GM18508 (cell line): Measurements from ENCODE around the gene SHISA5.
"Not testable (repeated sequence)": the region's sequence is repeated elsewhere in the genome, so short reads cannot be mapped to it uniquely, and the experiment has no call there.

Source experiments
- ATAC-seq: cut with Tn5 transposase; IDR thresholded peaks from one replicate; pipeline ENCODE4 v1.9.1; 2021; ENCODE audit warnings: moderate number of reproducible peaks; ENCODE audit not compliant: insufficient read depth, unreplicated experiment

The SHISA5 gene

GRCh38 chr3:48478626-48479555 is 25.1 kb downstream of the SHISA5 start:
- ATAC-seq, result no peak

GRCh38 chr3:48477959-48478520 is 25.9 kb downstream of the SHISA5 start:
- no peak for ATAC-seq

DNA sequence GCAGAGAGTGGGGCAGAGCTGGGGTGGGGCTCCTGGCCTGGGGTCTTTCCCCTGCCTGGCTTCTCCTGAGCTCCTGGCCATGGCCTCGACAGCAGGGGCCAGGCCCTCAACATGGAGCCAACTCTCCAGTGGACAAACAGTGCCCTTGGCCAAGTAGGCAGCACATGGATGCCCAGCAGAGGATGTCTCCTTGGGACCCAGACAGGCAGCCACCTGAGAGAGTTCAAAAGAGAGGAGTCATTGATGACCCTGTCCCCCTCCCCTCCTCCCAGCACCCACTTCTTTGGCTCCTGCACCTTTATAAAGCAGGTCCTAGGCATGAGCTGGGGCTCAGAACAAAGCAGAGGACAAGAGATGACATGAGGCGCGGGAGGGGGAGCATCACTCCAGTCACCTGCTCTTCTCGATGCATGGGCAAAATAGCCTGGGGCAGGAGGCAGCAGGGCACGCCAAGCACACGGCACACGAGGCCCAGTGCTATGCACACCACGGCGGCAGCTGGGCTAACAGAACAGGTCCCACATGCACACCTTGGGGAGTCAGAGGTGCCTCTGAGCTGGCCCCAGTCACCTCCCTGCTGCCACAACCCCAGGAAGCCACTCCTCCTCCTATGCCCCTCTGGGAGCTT is 27.4 kb downstream of the SHISA5 start:
- no peak for ATAC-seq

DNA sequence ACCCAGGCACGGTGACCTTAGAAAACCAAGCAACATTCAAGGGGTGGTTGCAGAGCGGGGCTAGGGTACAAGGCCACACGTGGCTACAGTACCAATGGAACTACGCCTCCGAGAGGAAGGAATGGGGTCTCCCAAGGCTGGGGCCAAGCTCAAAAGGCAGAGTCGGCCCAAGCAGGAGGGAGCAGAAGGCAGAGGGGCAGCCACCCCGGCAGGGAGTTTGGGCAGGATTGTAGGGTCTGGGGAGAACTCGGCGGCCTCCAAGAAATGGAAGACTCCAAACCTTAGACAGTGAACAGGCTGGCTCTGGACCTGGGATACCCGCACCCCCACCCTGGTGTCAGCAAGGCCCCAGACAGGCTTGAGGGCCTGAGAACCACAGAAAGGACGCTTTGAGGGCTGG is 28.8 kb downstream of the SHISA5 start:
- no peak for ATAC-seq

- no peak for ATAC-seq
Measured at GRCh38 chr3:48474619-48475018, 29.4 kb downstream of the SHISA5 start.

GRCh38 chr3:48474031-48474430 is 29.9 kb downstream of the SHISA5 start:
- not testable (repeated sequence) for ATAC-seq

DNA sequence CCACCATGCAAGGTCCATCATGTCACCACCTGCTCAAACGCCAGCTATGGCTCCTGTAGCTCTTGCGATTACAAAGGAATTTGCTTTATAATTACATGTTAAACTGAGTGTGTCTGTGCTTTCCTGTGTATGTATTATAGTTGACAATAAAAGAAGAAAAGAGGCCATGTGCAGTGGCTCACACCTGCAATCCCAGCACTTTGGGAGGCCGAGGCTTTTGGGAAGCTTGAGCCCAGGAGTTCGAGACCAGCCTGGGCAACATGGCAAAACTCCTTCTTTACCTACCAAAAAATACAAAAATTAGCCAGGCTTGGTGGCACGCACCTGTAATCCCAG is 30.4 kb downstream of the SHISA5 start:
- no peak for ATAC-seq

- peak; percentile 49 for ATAC-seq
Measured at GRCh38 chr3:48472923-48473616, 30.9 kb downstream of the SHISA5 start.

DNA sequence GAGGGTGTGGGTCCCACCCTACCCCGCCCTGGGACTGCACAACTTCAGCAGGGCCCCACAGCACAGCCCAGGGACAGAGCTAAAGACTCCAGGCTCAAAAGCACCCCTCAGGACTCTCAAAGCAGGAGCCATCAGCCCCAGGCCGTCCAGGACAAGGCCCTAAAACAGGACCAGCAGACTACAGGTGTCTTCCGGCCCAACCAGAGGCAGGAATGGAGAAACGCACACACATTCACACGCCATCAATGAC is 31.4 kb downstream of the SHISA5 start:
- peak; percentile 9 for ATAC-seq

- no peak for ATAC-seq
Measured at GRCh38 chr3:48470286-48470685, 33.7 kb downstream of the SHISA5 start.

DNA sequence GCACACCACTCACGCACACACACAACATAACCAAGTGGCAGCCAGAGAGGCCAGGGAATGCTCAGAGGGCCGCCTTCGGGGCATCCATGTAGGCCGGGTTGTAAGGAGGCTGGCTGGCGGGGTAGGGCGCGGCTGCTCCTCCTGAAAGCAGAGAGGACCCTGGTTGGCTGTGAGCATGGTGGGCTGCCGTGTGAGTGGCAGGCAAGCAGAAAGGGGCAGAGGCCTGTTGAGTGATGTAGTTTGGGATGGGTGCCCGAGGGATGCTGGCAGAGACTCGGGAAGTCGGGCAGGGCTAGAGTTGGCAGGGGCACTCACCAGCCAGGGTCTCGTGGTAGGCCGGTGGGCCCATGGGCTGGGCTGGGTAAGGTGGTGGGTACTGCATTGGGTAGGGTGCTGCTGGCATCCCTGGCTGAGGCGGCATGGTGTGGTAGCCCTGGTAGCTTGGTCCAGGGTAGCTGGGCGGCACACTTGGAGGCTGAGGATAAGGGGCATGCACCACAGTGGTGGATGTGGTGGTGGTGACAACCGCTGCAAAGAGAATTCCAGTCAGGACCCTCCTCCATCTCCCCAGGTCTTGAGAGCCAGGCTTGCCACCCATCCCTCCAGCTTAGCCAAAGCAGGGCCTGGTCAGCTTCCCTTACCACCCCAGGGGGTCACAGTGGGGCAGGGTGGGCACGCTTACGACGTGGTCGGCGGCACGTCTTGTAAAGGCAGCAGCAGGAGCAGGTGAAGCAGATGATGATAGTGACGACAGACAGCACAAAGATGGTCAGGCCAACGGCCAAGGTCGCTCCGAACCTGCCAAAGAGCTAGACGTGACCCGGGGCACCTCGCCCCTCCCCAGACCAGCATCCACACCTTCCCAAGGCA is 34.7 kb downstream of the SHISA5 start:
- no peak for ATAC-seq

- no peak for ATAC-seq
Measured at GRCh38 chr3:48468329-48468731, 35.6 kb downstream of the SHISA5 start.

DNA sequence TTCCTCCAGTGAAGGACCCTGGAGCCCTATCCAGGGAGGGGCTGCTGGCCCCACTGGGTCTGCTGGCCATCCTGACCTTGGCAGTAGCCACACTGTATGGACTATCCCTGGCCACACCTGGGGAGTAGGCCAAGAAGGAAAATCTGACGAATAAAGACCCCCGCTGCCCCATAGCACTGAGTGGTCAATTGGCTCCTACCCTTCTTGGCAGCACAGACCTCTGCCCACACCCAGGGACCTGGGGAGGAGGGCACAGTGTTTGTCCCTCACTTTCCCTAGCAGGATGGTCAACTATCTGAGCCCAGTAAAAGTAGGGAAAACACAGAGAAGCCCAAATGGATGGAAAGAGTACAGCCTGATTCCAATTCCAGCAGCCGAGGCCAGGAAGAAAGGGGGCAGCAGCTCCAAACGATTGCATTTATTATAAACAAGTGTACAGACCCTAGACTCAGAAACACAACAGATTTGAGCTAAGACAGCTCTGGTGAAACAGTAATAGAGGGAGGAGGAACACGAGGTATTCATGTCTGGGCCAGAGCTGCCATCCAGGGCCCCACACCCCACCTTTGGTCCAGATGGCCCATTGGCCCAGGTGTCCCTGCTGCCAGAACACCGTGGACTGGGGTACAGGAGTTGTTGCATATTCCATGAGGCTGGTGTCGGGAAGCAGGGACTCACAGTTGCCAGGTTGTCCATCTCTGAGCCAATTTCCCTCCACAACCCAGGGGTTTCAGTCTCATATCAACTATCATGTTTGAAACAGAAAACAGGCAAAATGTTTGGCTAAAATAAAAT is 36.3 kb downstream of the SHISA5 start:
- ATAC-seq, result no peak

DNA sequence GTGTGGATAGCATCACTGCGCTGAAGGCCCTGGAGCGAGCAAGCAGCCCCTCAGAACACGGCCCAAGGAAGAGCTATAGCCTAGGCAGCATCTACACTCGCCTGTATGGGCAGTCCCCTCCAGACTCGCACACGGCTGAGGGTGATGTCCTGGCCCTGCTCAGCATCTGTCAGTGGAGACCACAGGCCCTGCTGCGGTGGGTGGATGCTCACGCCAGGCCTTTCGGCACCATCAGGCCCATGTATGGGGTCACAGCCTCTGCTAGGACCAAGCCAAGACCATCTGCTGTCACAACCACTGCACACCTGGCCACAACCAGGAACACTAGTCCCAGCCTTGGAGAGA is 36.9 kb downstream of the SHISA5 start:
- ATAC-seq, result no peak

DNA sequence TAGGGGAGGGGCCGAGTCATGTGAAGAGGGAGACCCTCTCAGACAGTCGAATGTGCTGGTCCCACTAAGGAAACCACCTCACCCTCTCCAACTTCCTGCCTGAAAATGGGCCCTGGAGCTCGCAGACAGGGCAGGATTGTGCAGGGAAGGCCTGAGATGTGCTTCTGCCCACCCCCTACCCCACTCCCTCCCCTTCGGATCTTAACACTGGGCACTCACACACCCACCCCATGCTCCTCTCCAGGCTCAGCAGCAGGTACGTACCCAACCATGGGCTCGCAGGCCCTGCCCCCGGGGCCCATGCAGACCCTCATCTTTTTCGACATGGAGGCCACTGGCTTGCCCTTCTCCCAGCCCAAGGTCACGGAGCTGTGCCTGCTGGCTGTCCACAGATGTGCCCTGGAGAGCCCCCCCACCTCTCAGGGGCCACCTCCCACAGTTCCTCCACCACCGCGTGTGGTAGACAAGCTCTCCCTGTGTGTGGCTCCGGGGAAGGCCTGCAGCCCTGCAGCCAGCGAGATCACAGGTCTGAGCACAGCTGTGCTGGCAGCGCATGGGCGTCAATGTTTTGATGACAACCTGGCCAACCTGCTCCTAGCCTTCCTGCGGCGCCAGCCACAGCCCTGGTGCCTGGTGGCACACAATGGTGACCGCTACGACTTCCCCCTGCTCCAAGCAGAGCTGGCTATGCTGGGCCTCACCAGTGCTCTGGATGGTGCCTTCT is 37.4 kb downstream of the SHISA5 start:
- no peak for ATAC-seq

DNA sequence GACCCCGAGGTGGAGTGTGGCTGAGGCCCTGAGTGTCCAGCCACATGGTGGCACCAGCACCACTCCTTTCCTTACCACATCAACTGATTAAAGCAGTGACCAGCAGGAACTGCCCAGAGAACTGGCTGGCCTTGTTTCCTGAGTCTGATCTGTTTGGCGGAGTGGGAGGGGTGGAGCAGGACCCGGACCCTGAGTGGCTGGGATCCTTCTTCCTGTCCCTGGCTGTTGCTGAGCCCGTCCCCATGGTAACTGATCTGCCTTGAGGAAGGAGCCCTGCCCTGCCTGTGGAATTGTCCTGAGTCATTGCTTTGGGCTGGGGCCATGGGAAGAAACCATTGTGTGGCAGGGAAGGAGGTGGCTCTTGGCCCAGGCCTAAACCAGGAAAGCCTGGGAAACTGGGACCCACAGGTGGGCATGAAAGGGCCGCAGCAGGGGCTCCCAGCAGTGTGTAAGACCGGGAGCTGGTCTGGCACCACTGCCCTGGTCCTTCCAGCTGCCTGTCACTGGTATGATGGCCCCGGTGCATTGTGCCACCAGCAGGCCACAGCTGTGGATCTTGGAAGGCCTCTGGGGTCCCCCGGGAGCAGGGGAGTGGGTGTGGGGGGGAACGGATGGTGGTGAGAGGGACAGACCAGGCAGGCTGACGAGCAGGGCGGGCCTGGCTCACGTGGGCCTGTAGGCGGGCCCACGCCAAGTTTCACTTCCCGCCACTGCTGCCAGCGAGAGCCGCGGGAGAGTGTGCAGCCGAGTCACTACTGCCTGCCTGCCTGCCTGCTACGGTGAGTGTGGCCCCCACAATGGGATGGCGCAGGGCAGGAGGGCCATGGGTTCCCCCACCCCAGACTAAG is 38.2 kb downstream of the SHISA5 start:
- ATAC-seq, result no peak

GRCh38 chr3:48465237-48465530 is 38.8 kb downstream of the SHISA5 start:
- ATAC-seq, result no peak

DNA sequence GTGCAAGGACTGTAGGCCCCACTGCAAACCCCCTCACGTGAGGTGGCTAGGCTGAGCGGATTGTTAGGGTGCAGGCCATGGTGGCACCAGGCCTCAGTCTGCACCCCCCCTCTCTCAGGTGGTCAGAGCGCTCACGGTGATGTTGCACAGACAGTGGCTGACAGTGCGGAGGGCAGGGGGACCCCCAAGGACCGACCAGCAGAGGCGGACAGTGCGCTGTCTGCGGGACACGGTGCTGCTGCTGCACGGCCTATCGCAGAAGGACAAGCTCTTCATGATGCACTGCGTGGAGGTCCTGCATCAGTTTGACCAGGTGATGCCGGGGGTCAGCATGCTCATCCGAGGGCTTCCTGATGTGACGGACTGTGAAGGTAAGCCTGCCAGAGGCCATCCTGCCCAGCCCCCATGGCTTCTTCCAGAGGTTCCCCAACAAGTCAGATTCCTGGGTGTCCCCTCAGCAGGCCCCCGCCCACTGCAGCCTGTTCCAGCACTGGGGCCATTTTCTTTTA is 39.2 kb downstream of the SHISA5 start:
- no peak for ATAC-seq
